KMS-11 (cell line): ENCODE results near the gene CMBL.

Experiments
- H2AFZ ChIP-seq: fragments of 200-600 bp; sonication (generic); 2 replicates; pipeline ENCODE4 v1.6.1; 2016; ENCODE audit warnings: antibody characterized with exemption, mixed run types, low read depth
- H3K27ac ChIP-seq: fragments of 200-600 bp; sonication (generic); 2 replicates; pipeline ENCODE4 v1.6.1; 2016; ENCODE audit warnings: mild to moderate bottlenecking, mixed run types
- H3K27me3 ChIP-seq: fragments of 200-600 bp; sonication (generic); 2 replicates; pipeline ENCODE4 v1.6.1; 2017; ENCODE audit warnings: mild to moderate bottlenecking, low read depth, mixed run types, moderate library complexity; ENCODE audit not compliant: insufficient read depth
- H3K36me3 ChIP-seq: fragments of 200-600 bp; sonication (generic); 2 replicates; pipeline ENCODE4 v1.6.1; 2017; ENCODE audit warnings: mild to moderate bottlenecking, mixed run types; ENCODE audit not compliant: insufficient read depth
- H3K4me1 ChIP-seq: fragments of 200-600 bp; sonication (generic); 2 replicates; pipeline ENCODE4 v1.6.1; 2016; ENCODE audit warnings: mild to moderate bottlenecking, low read depth, mixed run types; ENCODE audit not compliant: poor library complexity, severe bottlenecking
- H3K4me2 ChIP-seq: fragments of 200-600 bp; sonication (generic); 2 replicates; pipeline ENCODE4 v1.7.0; 2016; ENCODE audit warnings: mild to moderate bottlenecking, mixed run types
- H3K4me3 ChIP-seq: fragments of 200-600 bp; sonication (generic); IDR thresholded peaks from 2 replicates; pipeline ENCODE4 v1.6.1; 2017; ENCODE audit warnings: low read depth, low read length, mixed read lengths; ENCODE audit not compliant: insufficient read depth
- H3K79me2 ChIP-seq: fragments of 200-600 bp; sonication (generic); 2 replicates; pipeline ENCODE4 v1.6.1; 2016; ENCODE audit warnings: low read depth, mixed run types; ENCODE audit not compliant: insufficient read depth
- H3K9ac ChIP-seq: fragments of 200-600 bp; sonication (generic); 2 replicates; pipeline ENCODE4 v1.6.1; 2016; ENCODE audit warnings: mild to moderate bottlenecking, mixed run types
- H4K20me1 ChIP-seq: fragments of 200-600 bp; sonication (generic); 2 replicates; pipeline ENCODE4 v1.6.1; 2016; ENCODE audit warnings: mild to moderate bottlenecking, mixed run types; ENCODE audit not compliant: insufficient read depth
- CTCF ChIP-seq: fragments of 200-600 bp; sonication (generic); conservative IDR thresholded peaks from 2 replicates; pipeline ENCODE4 v1.6.1; 2017; ENCODE audit warnings: low read depth, mild to moderate bottlenecking, antibody characterized with exemption, low read length, moderate library complexity, mixed read lengths

CMBL gene

GRCh38 chr5:10264604-10265003 lies 43.1 kb downstream of the CMBL start:
- Histone ChIP-seq H3K79me2 (no peaks in the 10 kb centered on the region), H3K36me3 (peaks cover 37% of the 10 kb centered on the region; the same call in 1 of the 2 replicates), H3K4me2 (no peak overlapping the region), H3K9ac (no peak overlapping the region), H3K4me1 (no peaks in the 10 kb centered on the region), H3K27me3 (no peaks in the 10 kb centered on the region), H3K4me3 (no peak overlapping the region), H3K27ac (no peak overlapping the region), H2AFZ (no peak overlapping the region), H4K20me1 (no peaks in the 10 kb centered on the region; the same call in 1 of the 2 replicates)
- TF ChIP-seq CTCF = no peak

DNA sequence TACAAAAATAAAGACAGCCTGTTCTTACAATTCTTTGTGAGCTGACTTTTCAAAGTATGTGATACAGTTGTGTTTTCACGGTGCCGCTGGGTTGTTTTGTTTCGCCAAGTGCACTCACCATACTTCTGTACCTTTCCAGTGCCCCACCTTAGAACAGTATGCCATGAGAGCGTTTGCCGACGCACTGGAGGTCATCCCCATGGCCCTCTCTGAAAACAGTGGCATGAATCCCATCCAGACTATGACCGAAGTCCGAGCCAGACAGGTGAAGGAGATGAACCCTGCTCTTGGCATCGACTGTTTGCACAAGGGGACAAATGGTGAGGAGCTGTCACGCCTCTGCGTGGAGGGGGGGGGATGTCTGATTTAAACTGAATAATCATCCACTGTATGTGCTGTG lies 44.7 kb downstream of the CMBL start:
- Histone ChIP-seq H3K27me3 (no peaks in the 10 kb centered on the region), H2AFZ (no peak overlapping the region), H3K4me3 (no peak overlapping the region), H3K36me3 (peaks cover 49% of the 10 kb centered on the region; the same call in 1 of the 2 replicates), H3K4me2 (no peak overlapping the region), H3K79me2 (no peaks in the 10 kb centered on the region; the same call in 1 of the 2 replicates), H3K27ac (no peak overlapping the region), H3K4me1 (no peaks in the 10 kb centered on the region), H3K9ac (no peak overlapping the region), H4K20me1 (no peaks in the 10 kb centered on the region; the same call in 1 of the 2 replicates)
- no peak for TF ChIP-seq CTCF

DNA sequence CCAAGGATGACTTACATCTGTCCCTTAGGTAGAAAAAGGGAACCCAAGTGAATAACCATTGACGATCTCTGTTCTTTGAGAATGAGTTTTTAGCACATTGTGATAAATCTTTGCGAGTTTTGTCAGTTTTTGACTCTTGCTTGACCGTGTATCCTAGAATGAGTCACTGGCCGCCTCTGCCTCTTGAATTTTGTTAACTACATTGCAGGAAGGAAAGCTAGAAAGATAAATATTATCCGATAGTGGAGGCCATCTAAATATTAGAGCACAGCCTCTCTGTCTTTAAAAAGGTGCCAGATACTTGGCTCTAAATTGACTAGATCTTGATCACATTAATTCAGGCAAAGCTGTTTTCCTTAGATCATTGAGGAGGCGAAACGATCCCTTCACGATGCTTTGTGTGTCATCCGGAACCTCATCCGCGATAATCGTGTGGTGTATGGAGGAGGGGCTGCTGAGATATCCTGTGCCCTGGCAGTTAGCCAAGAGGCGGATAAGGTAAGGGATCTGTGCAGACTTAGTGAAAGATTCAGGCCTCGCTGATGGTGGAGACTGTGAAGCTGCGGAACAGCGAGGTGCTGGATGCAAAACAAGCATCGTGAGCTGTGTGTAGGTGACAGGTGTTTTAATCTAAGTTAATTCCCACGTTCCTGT lies 45.5 kb downstream of the CMBL start:
- Histone ChIP-seq H3K27ac (no peak overlapping the region), H3K36me3 (peaks cover 56% of the 10 kb centered on the region; the same call in 1 of the 2 replicates), H3K4me1 (no peaks in the 10 kb centered on the region), H3K27me3 (no peaks in the 10 kb centered on the region), H3K9ac (no peak overlapping the region), H3K4me3 (no peak overlapping the region), H4K20me1 (peaks cover 6% of the 10 kb centered on the region), H3K79me2 (peaks cover 6% of the 10 kb centered on the region; the same call in 1 of the 2 replicates), H3K4me2 (no peak overlapping the region), H2AFZ (no peak overlapping the region)
- no peak for TF ChIP-seq CTCF

DNA sequence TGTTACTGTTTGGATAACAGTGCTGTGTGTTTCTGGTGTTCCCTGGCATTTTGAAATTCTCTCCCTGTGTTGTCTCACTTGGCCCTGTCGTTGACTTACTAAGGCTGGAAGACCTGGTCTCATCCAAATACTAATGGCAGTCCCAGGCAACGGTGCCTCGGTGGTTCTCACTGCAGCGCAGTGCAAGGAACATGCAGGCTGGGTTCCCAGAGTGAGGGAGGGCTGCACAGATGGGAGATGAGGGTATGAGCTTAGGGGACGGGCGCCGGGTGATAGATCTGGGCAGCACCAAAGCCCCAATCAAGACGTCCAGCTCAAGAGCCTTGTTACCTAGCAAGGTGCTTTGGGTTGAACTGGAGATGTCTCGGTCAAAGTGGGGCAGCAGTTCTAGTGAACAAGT lies 46.6 kb downstream of the CMBL start:
- no peak for TF ChIP-seq CTCF
- H2AFZ ChIP-seq = no peak overlapping the region
- H3K79me2 ChIP-seq = peaks cover 18% of the 10 kb centered on the region
- H3K9ac ChIP-seq = no peak overlapping the region
- H3K4me1 ChIP-seq = no peaks in the 10 kb centered on the region
- no peak overlapping the region for H3K27ac ChIP-seq
- peaks cover 17% of the 10 kb centered on the region for H4K20me1 ChIP-seq
- peaks cover 63% of the 10 kb centered on the region; the same call in 1 of the 2 replicates for H3K36me3 ChIP-seq
- H3K4me2 ChIP-seq = no peak overlapping the region
- no peak overlapping the region for H3K4me3 ChIP-seq
- no peaks in the 10 kb centered on the region for H3K27me3 ChIP-seq
